IMR-90 (cell line): Measurements from ENCODE around the gene RIMBP2. TPM values are rescaled to one million over a fixed set of nuclear protein-coding genes. Genes with fewer than 3 reads are reported as not detected.

Experiments used
- ATAC-seq: fragments of 200-7000 bp; cut with Tn5 transposase; 2 replicates; pipeline ENCODE4 v1.9.1; 2020; ENCODE audit warnings: low read depth, mild to moderate bottlenecking, moderate library complexity
- BruUV-seq: library from RNA; stranded (reverse); fragments of 400-500 nt; replicated peaks from 2 replicates; lab custom pipeline; 2021; lab: Mats Ljungman, UMichigan
- CTCF ChIA-PET: fragments of 300-600 bp; formaldehyde crosslinking; extraction: SDS; loops from one replicate; lab custom pipeline; 2021; ENCODE audit warnings: antibody characterized with exemption; lab: Yijun Ruan, JAX
- POLR2A ChIA-PET: fragments of 300-600 bp; sonication (Branson Sonifier 250); formaldehyde crosslinking; loops from one replicate; lab custom pipeline; 2022; ENCODE audit warnings: antibody characterized with exemption; ENCODE audit not compliant: unreplicated experiment; lab: Charles Lee
- DNase-seq: peaks from one replicate; pipeline ENCODE4 v3.0.0; 2013
- H2AFZ ChIP-seq: replicated peaks from 2 replicates; pipeline ENCODE3; 2013; ENCODE audit warnings: low read length, mild to moderate bottlenecking; ENCODE audit not compliant: poor library complexity
- H2AK5ac ChIP-seq: 2 replicates; pipeline ENCODE4 v1.6.1; 2013; ENCODE audit warnings: low read depth, low read length, inconsistent platforms
- H2AK9ac ChIP-seq: replicated peaks from 2 replicates; pipeline ENCODE3; 2013; ENCODE audit warnings: mild to moderate bottlenecking, low read depth, low read length, moderate library complexity; ENCODE audit not compliant: poor library complexity
- H2BK120ac ChIP-seq: 2 replicates; pipeline ENCODE4 v1.6.1; 2013; ENCODE audit warnings: low read depth, low read length, inconsistent platforms
- H2BK15ac ChIP-seq: 3 replicates; pipeline ENCODE4 v1.6.1; 2013; ENCODE audit warnings: low read depth, low read length, inconsistent platforms
- H2BK20ac ChIP-seq: 2 replicates; pipeline ENCODE4 v1.6.1; 2013; ENCODE audit warnings: low read depth, mild to moderate bottlenecking, inconsistent platforms, low read length, moderate library complexity
- H2BK5ac ChIP-seq: 2 replicates; pipeline ENCODE4 v1.6.1; 2013; ENCODE audit warnings: mild to moderate bottlenecking, low read depth, low read length, inconsistent platforms; ENCODE audit not compliant: poor library complexity, severe bottlenecking
- H3K14ac ChIP-seq: replicated peaks from 2 replicates; pipeline ENCODE4 v1.6.1; 2013; ENCODE audit warnings: low read depth, low read length, inconsistent platforms
- H3K18ac ChIP-seq: 2 replicates; pipeline ENCODE4 v1.6.1; 2013; ENCODE audit warnings: low read depth, low read length, control low read depth
- H3K23ac ChIP-seq: 2 replicates; pipeline ENCODE4 v1.6.1; 2013; ENCODE audit warnings: low read depth, low read length, inconsistent platforms
- H3K27ac ChIP-seq: 2 replicates; pipeline ENCODE4 v1.5.1; 2013; ENCODE audit warnings: mild to moderate bottlenecking, control low read depth, low read length; ENCODE audit not compliant: insufficient read depth
- H3K27me3 ChIP-seq: 2 replicates; pipeline ENCODE4 v1.6.1; 2013; ENCODE audit warnings: low read length; ENCODE audit not compliant: control insufficient read depth, insufficient read depth
- H3K36me3 ChIP-seq: 2 replicates; pipeline ENCODE4 v1.6.1; 2013; ENCODE audit warnings: low read length, mixed read lengths; ENCODE audit not compliant: control insufficient read depth, insufficient read depth
- H3K4ac ChIP-seq: 2 replicates; pipeline ENCODE4 v1.6.1; 2013; ENCODE audit warnings: low read depth, low read length, inconsistent platforms
- H3K4me1 ChIP-seq: 2 replicates; pipeline ENCODE4 v1.6.1; 2013; ENCODE audit warnings: low read length, mixed read lengths; ENCODE audit not compliant: control insufficient read depth, insufficient read depth
- H3K4me2 ChIP-seq: 2 replicates; pipeline ENCODE4 v1.6.1; 2013; ENCODE audit warnings: low read depth, mild to moderate bottlenecking, control low read depth, low read length, moderate library complexity
- H3K4me3 ChIP-seq: 2 replicates; pipeline ENCODE4 v1.5.1; 2013; ENCODE audit warnings: low read depth, mild to moderate bottlenecking, control low read depth, low read length, moderate library complexity; ENCODE audit not compliant: insufficient read depth
- H3K56ac ChIP-seq: 2 replicates; pipeline ENCODE4 v1.6.1; 2013; ENCODE audit warnings: low read length, inconsistent platforms; ENCODE audit not compliant: insufficient read depth; ENCODE audit errors: extremely low read depth
- H3K79me1 ChIP-seq, 2 experiments: 2 replicates each; pipeline ENCODE4 v1.6.1; 2013; ENCODE audit warnings: low read length in 2 of 2, inconsistent platforms in 1 of 2, low read depth in 1 of 2
- H3K9ac ChIP-seq: 2 replicates; pipeline ENCODE4 v1.6.1; 2013; ENCODE audit warnings: low read depth, low read length, control low read depth
- H3K9me1 ChIP-seq: 2 replicates; pipeline ENCODE4 v1.6.1; 2013; ENCODE audit warnings: low read length, inconsistent platforms; ENCODE audit not compliant: insufficient read depth
- H3K9me3 ChIP-seq: 2 replicates; pipeline ENCODE4 v1.6.1; 2013; ENCODE audit warnings: low read length; ENCODE audit not compliant: control insufficient read depth, insufficient read depth
- H4K20me1 ChIP-seq: 2 replicates; pipeline ENCODE4 v1.6.1; 2013; ENCODE audit warnings: low read length, inconsistent platforms; ENCODE audit not compliant: insufficient read depth
- H4K5ac ChIP-seq: 2 replicates; pipeline ENCODE4 v1.6.1; 2013; ENCODE audit warnings: mild to moderate bottlenecking, low read depth, low read length, control low read depth
- H4K8ac ChIP-seq, 2 experiments: 2 replicates each; pipeline ENCODE4 v1.6.1; 2013; ENCODE audit warnings: low read depth in 2 of 2, low read length in 2 of 2, control low read depth in 1 of 2, inconsistent platforms in 1 of 2
- H4K91ac ChIP-seq: 2 replicates; pipeline ENCODE4 v1.6.1; 2013; ENCODE audit warnings: low read depth, low read length, inconsistent platforms; ENCODE audit not compliant: insufficient read depth
- MAFK ChIP-seq: IDR thresholded peaks from 2 replicates; pipeline ENCODE4 v1.6.1; 2012; ENCODE audit warnings: low read depth, low read length, improper control_type of control experiment
- WGBS, 2 experiments: methylation state at CpG; one replicate each; pipeline versions ENCODE4 v1.1.5 to v1.1.7; 2013; ENCODE audit warnings: missing lambda C conversion rate in 2 of 2; ENCODE audit not compliant: insufficient read length in 1 of 2; ENCODE audit errors: extremely low coverage in 2 of 2; 5-methylcytosine and 5-hydroxymethylcytosine counted together
- dilution Hi-C: fragments of 300-500 bp; cut with HindIII; formaldehyde crosslinking; loops from one replicate; pipeline ENCODE4 v1.14.3; 2018; ENCODE audit warnings: low sequenced_read_pairs; ENCODE audit not compliant: unreplicated experiment
- in situ Hi-C: fragments of 300-500 bp; cut with MboI; formaldehyde crosslinking; loops from 3 replicates; pipeline ENCODE4 v1.14.3; 2019; ENCODE audit warnings: low sequenced_read_pairs, inconsistent platforms, mixed read lengths
- intact Hi-C: fragments of 100-400 bp; cut with micrococcal nuclease; formaldehyde crosslinking; loops from 2 replicates; pipeline ENCODE4 v1.10.0; 2022
- polyA plus RNA-seq, 3 experiments: library from polyadenylated mRNA; depleted of rRNA; stranded (reverse); fragments of >200 nt; gene quantifications; 2 replicates each; pipeline ENCODE4 v1.2.3, GENCODE V29; 2012; ENCODE audit warnings: low replicate concordance in 1 of 3
- total RNA-seq: library from RNA; depleted of rRNA; stranded (reverse); fragments of >200 nt; gene quantifications from 2 replicates; pipeline ENCODE4 v1.2.3, GENCODE V29; 2012

The RIMBP2 gene
- total and polyA plus RNA-seq, 2 of the 4 experiments (the other 2 are of a cell fraction): not detected

DNA sequence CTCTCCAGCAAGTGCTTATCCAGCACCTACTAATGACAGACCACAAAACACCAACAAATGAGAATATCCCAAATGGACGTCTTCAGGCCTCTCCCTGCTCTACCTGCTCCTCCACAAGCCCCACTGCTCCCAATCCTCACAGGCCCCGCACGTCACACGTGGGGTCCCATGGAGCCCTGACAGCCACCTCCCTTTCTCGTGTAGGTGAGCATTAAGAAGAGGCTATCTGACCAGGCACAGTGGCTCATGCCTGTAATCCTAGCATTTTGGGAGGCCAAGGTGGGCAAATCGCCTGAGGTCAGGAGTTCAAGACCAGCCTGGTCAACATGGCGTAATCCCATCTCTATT lies 5.4 kb downstream of the RIMBP2 start:
- H4K5ac ChIP-seq: no peak overlapping the region
- no peak overlapping the region for H2BK120ac ChIP-seq
- ChIA-PET POLR2A (no interaction called here), CTCF (no interaction called here)
- no peaks in the 10 kb centered on the region for H3K9me1 ChIP-seq
- no peak overlapping the region for H3K4me3 ChIP-seq
- H3K4me2 ChIP-seq: no peak overlapping the region
- H4K91ac ChIP-seq: no peak overlapping the region
- no peaks in the 10 kb centered on the region for H3K79me1 ChIP-seq
- no TSS peak for BruUV-seq
- H4K20me1 ChIP-seq: no peaks in the 10 kb centered on the region
- DNase-seq: no peak
- dilution Hi-C loops (no loop called here), intact Hi-C loops (no loop called here), in situ Hi-C loops (no loop called here)
- H3K14ac ChIP-seq: no peak overlapping the region
- no peak overlapping the region for H3K18ac ChIP-seq
- H2AK9ac ChIP-seq: no peak overlapping the region
- H3K4ac ChIP-seq: no peak overlapping the region
- no peaks in the 10 kb centered on the region for H3K27me3 ChIP-seq
- H4K8ac ChIP-seq: no peak overlapping the region
- H2AFZ ChIP-seq: no peak overlapping the region
- H3K23ac ChIP-seq: no peak overlapping the region
- no peak overlapping the region for H3K27ac ChIP-seq
- ATAC-seq: no peak
- H3K9me3 ChIP-seq: peaks cover 35% of the 10 kb centered on the region
- no peak overlapping the region for H2BK5ac ChIP-seq
- no peaks in the 10 kb centered on the region for H3K36me3 ChIP-seq
- no peak for TF ChIP-seq MAFK
- H3K56ac ChIP-seq: no peak overlapping the region
- H3K9ac ChIP-seq: no peak overlapping the region
- no peak overlapping the region for H2AK5ac ChIP-seq
- H2BK15ac ChIP-seq: no peak overlapping the region
- WGBS, 2 experiments: 57% methylated on average over 1 of the region's 7 CpGs; no CpG with 5 or more reads in 1 of the 2 experiments
- no peak overlapping the region for H2BK20ac ChIP-seq
- no peaks in the 10 kb centered on the region for H3K4me1 ChIP-seq
